ENCODE results near the gene MSX2. TPM values are rescaled to one million over a fixed set of nuclear protein-coding genes. Genes with fewer than 3 reads are reported as not detected.

The MSX2 gene
- total RNA-seq, 2 donors from 2014 or later: 0.12 TPM; not detected in 1

- H3K4me1 Mint-ChIP-seq: peaks cover 8% of the 10 kb centered on the region
- no peak for ATAC-seq
- H3K9me3 ChIP-seq (ENCODE audit: control insufficient read depth, low read length, poor library complexity, severe bottlenecking): no peaks in the 10 kb centered on the region
- no peak overlapping the region for H3K27ac Mint-ChIP-seq
- peaks cover 92% of the 10 kb centered on the region for H3K27me3 Mint-ChIP-seq
- H3K36me3 Mint-ChIP-seq (ENCODE audit: low read depth): peaks cover 8% of the 10 kb centered on the region
- DNase-seq: no peak
- no peak overlapping the region for H3K4me3 Mint-ChIP-seq
These were observed 7.9 kb downstream of the MSX2 start for GRCh38 chr5:174732036-174733020.

DNA sequence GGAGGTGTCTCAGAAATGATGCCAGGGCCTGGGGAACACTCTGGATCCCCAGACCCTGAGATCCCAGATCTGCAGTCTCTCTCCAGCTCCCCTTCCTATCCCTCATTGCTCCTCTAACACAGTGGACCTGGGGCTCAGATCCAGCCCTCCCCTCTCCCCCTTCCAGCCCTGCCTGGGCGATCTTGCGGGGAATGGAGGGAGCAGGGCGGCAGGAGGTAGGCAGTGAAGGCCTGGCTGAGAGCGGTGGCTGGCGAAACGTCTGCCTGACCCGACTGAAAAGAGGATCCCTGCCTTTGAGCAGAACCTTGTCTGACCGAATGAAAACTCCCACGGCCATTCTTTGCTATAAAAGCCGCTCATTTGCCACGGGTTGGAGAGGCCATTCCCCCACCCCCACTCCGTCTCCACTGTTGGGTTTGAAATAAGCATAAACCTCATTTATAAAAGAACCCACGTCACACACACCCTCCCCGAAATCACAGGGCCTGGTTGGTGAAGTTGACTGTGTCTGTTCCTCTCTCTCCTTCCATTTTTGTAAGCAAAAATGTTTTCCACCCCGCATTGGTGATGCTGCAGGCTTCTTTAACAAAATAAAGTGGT lies 8.8 kb downstream of the MSX2 start:
- no peak for ATAC-seq
- DNase-seq: no peak
- H3K27ac Mint-ChIP-seq: no peak overlapping the region
- H3K9me3 ChIP-seq (ENCODE audit: control insufficient read depth, low read length, poor library complexity, severe bottlenecking): no peaks in the 10 kb centered on the region
- H3K27me3 Mint-ChIP-seq: peaks cover 87% of the 10 kb centered on the region
- H3K36me3 Mint-ChIP-seq (ENCODE audit: low read depth): peaks cover 8% of the 10 kb centered on the region
- peaks cover 8% of the 10 kb centered on the region for H3K4me1 Mint-ChIP-seq
- H3K4me3 Mint-ChIP-seq: no peak overlapping the region

GRCh38 chr5:174733836-174734235 lies 9.5 kb downstream of the MSX2 start:
- Mint-ChIP-seq H3K4me1 (peaks cover 8% of the 10 kb centered on the region), H3K27ac (no peak overlapping the region), H3K4me3 (no peak overlapping the region), H3K27me3 (peaks cover 87% of the 10 kb centered on the region), H3K36me3 (ENCODE audit: low read depth) (peaks cover 8% of the 10 kb centered on the region)
- DNase-seq (no peak), ATAC-seq (no peak)
- H3K9me3 ChIP-seq (ENCODE audit: control insufficient read depth, low read length, poor library complexity, severe bottlenecking): no peaks in the 10 kb centered on the region

DNA sequence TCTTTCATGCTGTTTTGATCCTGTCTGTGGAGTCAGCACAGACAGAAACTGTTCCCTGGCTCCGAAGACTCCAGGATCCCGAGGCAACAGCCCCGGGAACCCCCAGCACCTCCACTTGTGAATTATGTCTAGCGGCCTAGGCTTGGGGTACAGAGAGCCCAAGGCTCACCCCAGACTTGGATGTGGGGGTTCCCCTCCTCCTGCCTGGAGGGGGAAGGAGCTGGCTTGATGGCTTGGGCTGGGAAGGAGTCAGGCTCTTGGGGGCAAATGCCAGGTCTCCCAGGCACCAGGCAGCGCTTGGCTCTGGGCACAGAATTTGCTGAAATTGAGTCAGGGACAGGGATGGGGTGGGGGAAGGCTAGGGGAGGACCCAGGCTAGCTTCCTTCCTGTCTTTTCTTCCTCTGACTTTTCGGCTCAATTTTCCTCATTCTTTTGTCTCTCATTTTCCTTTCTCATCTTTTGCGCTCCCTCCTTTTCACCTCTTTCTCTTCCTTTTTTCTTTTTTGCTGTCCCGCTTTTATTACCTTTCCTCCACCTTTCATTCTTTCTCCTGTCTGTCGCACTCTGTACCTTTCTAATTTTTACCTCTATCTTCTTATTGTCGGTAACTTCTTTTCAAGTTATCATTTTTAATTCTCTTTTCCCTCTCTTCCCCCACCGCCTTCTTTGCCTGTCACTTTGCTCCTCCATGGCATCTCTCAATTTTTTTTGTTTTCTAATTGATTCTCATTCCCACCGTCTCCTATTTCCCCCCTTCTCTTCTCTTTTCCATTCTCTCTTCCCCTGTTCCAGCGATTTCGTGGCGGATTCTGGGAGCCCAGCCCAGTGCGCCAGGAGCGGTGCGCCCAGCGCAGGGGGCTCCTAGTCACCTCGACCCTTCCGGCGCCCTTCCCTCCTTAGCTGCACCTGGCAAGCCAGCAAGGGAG lies 10.5 kb downstream of the MSX2 start:
- H3K4me3 Mint-ChIP-seq: no peak overlapping the region
- H3K4me1 Mint-ChIP-seq: peaks cover 8% of the 10 kb centered on the region
- peaks cover 8% of the 10 kb centered on the region for H3K36me3 Mint-ChIP-seq (ENCODE audit: low read depth)
- no peaks in the 10 kb centered on the region for H3K9me3 ChIP-seq (ENCODE audit: control insufficient read depth, low read length, poor library complexity, severe bottlenecking)
- H3K27ac Mint-ChIP-seq: no peak overlapping the region
- DNase-seq: no peak
- no peak for ATAC-seq
- H3K27me3 Mint-ChIP-seq: peaks cover 81% of the 10 kb centered on the region

GRCh38 chr5:174735498-174736330 lies 11.3 kb downstream of the MSX2 start:
- DNase-seq: no peak
- no peak overlapping the region for H3K4me3 Mint-ChIP-seq
- H3K27ac Mint-ChIP-seq: no peak overlapping the region
- peaks cover 8% of the 10 kb centered on the region for H3K4me1 Mint-ChIP-seq
- H3K27me3 Mint-ChIP-seq: peaks cover 77% of the 10 kb centered on the region
- no peaks in the 10 kb centered on the region for H3K9me3 ChIP-seq (ENCODE audit: control insufficient read depth, low read length, poor library complexity, severe bottlenecking)
- ATAC-seq: no peak
- H3K36me3 Mint-ChIP-seq (ENCODE audit: low read depth): peaks cover 8% of the 10 kb centered on the region

- Mint-ChIP-seq H3K36me3 (ENCODE audit: low read depth) (peaks cover 8% of the 10 kb centered on the region), H3K4me1 (peaks cover 8% of the 10 kb centered on the region), H3K4me3 (no peak overlapping the region), H3K27me3 (peaks cover 71% of the 10 kb centered on the region), H3K27ac (no peak overlapping the region)
- no peaks in the 10 kb centered on the region for H3K9me3 ChIP-seq (ENCODE audit: control insufficient read depth, low read length, poor library complexity, severe bottlenecking)
- ATAC-seq (no peak), DNase-seq (no peak)
These were observed 11.9 kb downstream of the MSX2 start for GRCh38 chr5:174736331-174736721.

- Mint-ChIP-seq H3K27ac (no peak overlapping the region), H3K36me3 (ENCODE audit: low read depth) (peaks cover 8% of the 10 kb centered on the region)
- no peak for ATAC-seq
These were observed 12.4 kb downstream of the MSX2 start for GRCh38 chr5:174736777-174737176.

GRCh38 chr5:174737330-174737729 lies 12.9 kb downstream of the MSX2 start:
- no peaks in the 10 kb centered on the region for H3K9me3 ChIP-seq (ENCODE audit: control insufficient read depth, low read length, poor library complexity, severe bottlenecking)
- Mint-ChIP-seq H3K36me3 (ENCODE audit: low read depth) (peaks cover 8% of the 10 kb centered on the region), H3K4me1 (peaks cover 7% of the 10 kb centered on the region), H3K27ac (no peak overlapping the region), H3K27me3 (peaks cover 64% of the 10 kb centered on the region), H3K4me3 (no peak overlapping the region)
- no peak for ATAC-seq
- DNase-seq: no peak

More at GRCh38 chr5:174736777-174737176, 12.4 kb downstream of the MSX2 start:
- no peaks in the 10 kb centered on the region for H3K9me3 ChIP-seq (ENCODE audit: control insufficient read depth, low read length, poor library complexity, severe bottlenecking)
- DNase-seq: no peak
- Mint-ChIP-seq H3K4me1 (peaks cover 7% of the 10 kb centered on the region), H3K4me3 (no peak overlapping the region), H3K27me3 (peaks cover 67% of the 10 kb centered on the region)

DNA sequence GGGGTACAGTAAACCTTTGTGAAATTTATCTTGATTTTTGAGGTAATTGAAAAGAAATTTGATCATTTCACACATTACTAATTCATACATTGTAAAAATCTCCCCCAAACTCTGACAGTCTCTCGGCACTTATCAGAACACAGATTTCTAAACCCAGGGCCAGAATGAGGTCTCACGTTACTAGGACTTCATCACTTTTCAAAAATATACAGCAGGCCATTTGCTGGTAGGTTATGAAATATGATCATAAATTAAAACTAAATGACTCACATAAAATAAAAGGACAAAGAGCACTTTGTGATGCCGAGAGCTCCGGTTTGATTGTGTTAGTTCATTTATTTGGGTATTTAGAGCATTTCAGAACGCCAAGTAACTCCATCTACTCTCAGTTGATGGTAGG lies 17.0 kb downstream of the MSX2 start:
- ATAC-seq (no peak), DNase-seq (no peak)
- H3K9me3 ChIP-seq (ENCODE audit: control insufficient read depth, low read length, poor library complexity, severe bottlenecking): no peaks in the 10 kb centered on the region
- peaks cover 29% of the 10 kb centered on the region for H3K27me3 Mint-ChIP-seq
- no peak overlapping the region for H3K27ac Mint-ChIP-seq
- H3K4me3 Mint-ChIP-seq: no peak overlapping the region
- peaks cover under 1% of the 10 kb centered on the region for H3K4me1 Mint-ChIP-seq
- no peaks in the 10 kb centered on the region for H3K36me3 Mint-ChIP-seq (ENCODE audit: low read depth)

DNA sequence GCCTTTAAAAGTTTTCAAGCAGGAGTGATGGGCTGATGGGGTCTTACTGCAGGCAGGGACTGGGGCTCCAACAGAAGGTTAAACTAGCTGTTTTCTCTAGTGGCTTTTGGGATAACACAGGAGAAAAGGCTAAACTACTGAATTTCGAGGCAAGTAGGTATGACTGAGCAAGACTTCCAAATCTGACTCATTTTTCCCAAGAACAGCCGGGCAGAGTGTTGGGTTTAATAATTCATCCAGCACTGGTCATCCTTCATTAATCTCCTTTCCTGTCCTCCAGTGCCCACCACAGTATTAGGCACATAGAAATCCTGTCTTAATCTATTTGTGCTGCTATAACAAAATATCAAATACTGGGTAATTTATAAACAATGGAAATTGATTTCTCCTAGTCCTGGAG lies 20.5 kb downstream of the MSX2 start:
- H3K9me3 ChIP-seq (ENCODE audit: control insufficient read depth, low read length, poor library complexity, severe bottlenecking): no peaks in the 10 kb centered on the region
- no peaks in the 10 kb centered on the region for H3K4me1 Mint-ChIP-seq
- no peak overlapping the region for H3K4me3 Mint-ChIP-seq
- DNase-seq (no peak), ATAC-seq (no peak)
- H3K27me3 Mint-ChIP-seq: peaks cover 33% of the 10 kb centered on the region
- peaks cover 4% of the 10 kb centered on the region for H3K36me3 Mint-ChIP-seq (ENCODE audit: low read depth)
- H3K27ac Mint-ChIP-seq: no peak overlapping the region

DNA sequence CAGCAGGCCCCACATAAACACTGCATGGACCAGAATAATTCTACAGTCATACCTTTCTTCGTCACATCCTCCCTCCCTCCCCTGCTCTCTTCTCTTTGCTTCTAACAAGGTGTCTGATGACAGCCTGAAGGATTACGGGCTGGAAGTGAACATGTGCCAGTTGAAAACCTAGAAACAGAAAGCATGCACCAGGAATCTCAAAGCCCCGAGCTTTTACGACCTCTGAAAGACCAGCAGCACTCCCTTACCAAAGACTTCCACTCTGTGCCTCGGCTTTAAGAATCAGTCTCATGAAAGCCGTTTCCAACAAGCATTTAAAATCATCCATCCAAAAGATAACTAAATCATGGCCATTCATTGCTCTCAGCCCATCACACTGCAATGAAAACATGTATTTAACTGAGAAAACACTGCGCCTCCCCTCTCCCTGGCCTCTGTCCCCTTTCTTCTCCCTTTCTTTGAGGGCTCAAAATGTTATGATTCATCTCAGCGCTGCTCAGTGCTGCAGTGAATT lies 21.3 kb downstream of the MSX2 start:
- Mint-ChIP-seq H3K4me1 (no peaks in the 10 kb centered on the region), H3K27me3 (peaks cover 41% of the 10 kb centered on the region), H3K4me3 (no peak overlapping the region), H3K36me3 (ENCODE audit: low read depth) (peaks cover 4% of the 10 kb centered on the region), H3K27ac (no peak overlapping the region)
- no peaks in the 10 kb centered on the region for H3K9me3 ChIP-seq (ENCODE audit: control insufficient read depth, low read length, poor library complexity, severe bottlenecking)
- no peak for DNase-seq
- ATAC-seq: no peak

DNA sequence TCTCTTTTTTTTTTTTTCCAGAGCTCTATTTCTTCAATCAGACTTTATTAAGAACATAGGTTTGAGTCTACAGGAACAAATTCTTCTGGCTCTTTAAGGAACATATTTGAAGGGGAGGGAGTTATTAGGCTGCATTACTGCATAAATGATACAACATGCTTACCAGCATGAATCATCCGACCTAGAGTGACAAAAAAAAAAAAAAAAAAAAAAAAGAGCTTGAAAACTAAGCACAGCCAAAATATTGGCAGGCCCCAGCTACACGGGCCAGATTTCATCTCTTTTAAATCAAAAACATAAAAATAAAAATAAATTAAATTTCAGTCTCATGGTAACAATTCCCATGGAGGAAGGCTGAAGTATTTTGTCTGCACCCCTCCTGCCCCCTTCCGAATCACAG lies 26.3 kb downstream of the MSX2 start:
- H3K4me3 Mint-ChIP-seq: no peak overlapping the region
- DNase-seq (no peak), ATAC-seq (no peak)
- H3K36me3 Mint-ChIP-seq (ENCODE audit: low read depth): peaks cover 4% of the 10 kb centered on the region
- H3K4me1 Mint-ChIP-seq: no peaks in the 10 kb centered on the region
- H3K27ac Mint-ChIP-seq: no peak overlapping the region
- no peaks in the 10 kb centered on the region for H3K9me3 ChIP-seq (ENCODE audit: control insufficient read depth, low read length, poor library complexity, severe bottlenecking)
- H3K27me3 Mint-ChIP-seq: peaks cover 78% of the 10 kb centered on the region

All from T-helper 17 cell (primary cell).